ENCODE results near the gene SPATS2L. TPM values are rescaled to one million over a fixed set of nuclear protein-coding genes. Genes with fewer than 3 reads are reported as not detected.

SPATS2L gene
- total and polyA plus RNA-seq, 2 experiments from 2014 or later: 118 to 154 TPM

GRCh38 chr2:200509612-200510433, 203.3 kb downstream of the SPATS2L start, which contains the start of gene KCTD18 (continued):
- TF ChIP-seq CTCF (conservative IDR thresholded peaks at IDR 0.05; ENCODE audit: low read depth in 2 of 2): peak; percentile 64 to 83
- TF ChIP-seq ETS1 (IDR thresholded peaks at IDR 0.05): no peak
- TF ChIP-seq ZNF331 (CRISPR knock-in tag; IDR thresholded peaks at IDR 0.05; ENCODE audit: low read depth): no peak

GRCh38 chr2:200515155-200515554, 208.7 kb downstream of the SPATS2L start:
- H3K4me3 ChIP-seq: no peak overlapping the region
- H3K9me3 Mint-ChIP-seq: peaks cover 13% of the 10 kb centered on the region
- no peak overlapping the region for H3K27ac Mint-ChIP-seq
- no peaks in the 10 kb centered on the region for H3K79me2 ChIP-seq (replicated peaks; ENCODE audit: insufficient read depth)
- peak overlapping the region; percentile 72; the same call in 1 of the 2 replicates for H2AFZ ChIP-seq
- DNase-seq (ENCODE audit: low spot score): no peak
- H3K27me3 Mint-ChIP-seq (ENCODE audit: insufficient read depth, low read depth, poor library complexity): peaks cover 2% of the 10 kb centered on the region
- no peaks in the 10 kb centered on the region; the same call in 2 of the 3 replicates for H3K36me3 Mint-ChIP-seq (ENCODE audit: low read depth)
- no peaks in the 10 kb centered on the region for H4K20me1 ChIP-seq (replicated peaks; ENCODE audit: insufficient read depth)
- H3K4me1 Mint-ChIP-seq: peaks cover 3% of the 10 kb centered on the region; the same call in 1 of the 3 replicates
- H3K4me2 ChIP-seq: no peak overlapping the region
- no peaks in the 10 kb centered on the region for H3F3A ChIP-seq (replicated peaks; ENCODE audit: low read depth)
- 0 out of 2 replicates have a peak, but pooled peaks cover 4% of the 10 kb centered on the region for H3K9me2 ChIP-seq (ENCODE audit: insufficient read depth)
- H3K4me1 ChIP-seq (ENCODE audit: insufficient read depth): peaks cover 9% of the 10 kb centered on the region; the same call in 1 of the 2 replicates
- H3K27me3 ChIP-seq (ENCODE audit: insufficient read depth): no peaks in the 10 kb centered on the region
- no peak overlapping the region for H3K4me3 Mint-ChIP-seq
- no peaks in the 10 kb centered on the region for H3K36me3 ChIP-seq (ENCODE audit: insufficient read depth)
- ATAC-seq: no peak
- no peak overlapping the region for H3K27ac ChIP-seq (ENCODE audit: low read depth)
- TF ChIP-seq NANOG (IDR thresholded peaks at IDR 0.05; ENCODE audit: borderline replicate concordance) (no peak), ZNF462 (CRISPR knock-in tag; IDR thresholded peaks at IDR 0.05) (no peak), POLR2AphosphoS5 (IDR thresholded peaks at IDR 0.05; ENCODE audit: low read depth) (no peak), JUNB (IDR thresholded peaks at IDR 0.05; ENCODE audit: unreplicated experiment) (no peak), ETS1 (IDR thresholded peaks at IDR 0.05) (no peak), CTCF (conservative IDR thresholded peaks at IDR 0.05; ENCODE audit: low read depth in 2 of 2) (no peak), CREB1 (CRISPR knock-in tag; IDR thresholded peaks at IDR 0.05; ENCODE audit: low read depth) (no peak), ZNF114 (CRISPR knock-in tag; IDR thresholded peaks at IDR 0.05) (no peak), EZH2phosphoT487 (IDR thresholded peaks at IDR 0.05; ENCODE audit: unreplicated experiment) (no peak), STAT1 (IDR thresholded peaks at IDR 0.05; ENCODE audit: unreplicated experiment) (no peak)

All from GM23338 (cell line).